BJ (cell line): ENCODE results near the gene DEPDC5. TPM values are rescaled to one million over a fixed set of nuclear protein-coding genes. Genes with fewer than 3 reads are reported as not detected.

Experiments
- CTCF ChIA-PET: fragments of 350-600 bp; formaldehyde crosslinking; extraction: SDS; loops from one replicate; lab custom pipeline; 2021; ENCODE audit warnings: antibody characterized with exemption, inconsistent platforms; lab: Yijun Ruan, JAX
- POLR2A ChIA-PET: fragments of 300-600 bp; sonication (Branson Sonifier 250); formaldehyde crosslinking; extraction: SDS; loops from one replicate; lab custom pipeline; 2021; ENCODE audit warnings: antibody characterized with exemption; lab: Charles Lee
- DNase-seq: peaks from one replicate; pipeline ENCODE4 v3.0.0-alpha.2; 2011; ENCODE audit warnings: low read depth
- H3K27me3 ChIP-seq: 2 replicates; pipeline ENCODE4 v1.6.0; 2011; ENCODE audit warnings: low read length; ENCODE audit not compliant: control insufficient read depth, insufficient read depth
- H3K36me3 ChIP-seq: 2 replicates; pipeline ENCODE4 v1.5.1; 2011; ENCODE audit warnings: low read length; ENCODE audit not compliant: control insufficient read depth, insufficient read depth
- H3K4me3 ChIP-seq: 2 replicates; pipeline ENCODE4 v1.5.1; 2011; ENCODE audit warnings: low read depth, mild to moderate bottlenecking, control low read depth, low read length
- CTCF ChIP-seq: IDR thresholded peaks from 2 replicates; pipeline ENCODE4 v1.5.1; 2011; ENCODE audit warnings: low read depth, mild to moderate bottlenecking, control low read depth, inconsistent platforms, low read length, moderate library complexity; ENCODE audit not compliant: insufficient read depth
- polyA plus RNA-seq: library from polyadenylated mRNA; depleted of rRNA; stranded (reverse); fragments of >200 nt; gene quantifications from 2 replicates; pipeline ENCODE4 v1.2.3, GENCODE V29; 2011; rRNA removed
- small RNA-seq: library from RNA; depleted of rRNA; stranded (forward); fragments of <200 nt; gene quantifications from one replicate; pipeline ENCODE3, GENCODE V24; 2012; ENCODE audit warnings: low replicate concordance, low read depth; ENCODE audit not compliant: insufficient read length

DEPDC5 gene
- polyA plus RNA-seq, 1 experiment: 6.8 TPM

GRCh38 chr22:31952094-31952401, 198.2 kb downstream of the DEPDC5 start:
- no peaks in the 10 kb centered on the region for H3K27me3 ChIP-seq
- ChIA-PET CTCF (interaction anchor here (1.3 kb wide), 1 partner anchor 132 kb away, joined by 3 read pairs; no protein-coding TSS in a partner anchor), POLR2A (no interaction called here)
- no peak overlapping the region for H3K4me3 ChIP-seq
- DNase-seq: no peak
- H3K36me3 ChIP-seq: peaks cover 9% of the 10 kb centered on the region
- peak; percentile 20; the same call in 1 of the 2 replicates for TF ChIP-seq CTCF

- H3K27me3 ChIP-seq: no peaks in the 10 kb centered on the region
- DNase-seq: peak; percentile 76
- TF ChIP-seq CTCF: no peak
- peaks cover 9% of the 10 kb centered on the region for H3K36me3 ChIP-seq
- ChIA-PET CTCF (interaction anchor here (0.6 to 1.3 kb wide), 4 partner anchors 18 to 1780 kb away, joined by 3 to 7 read pairs (median 3); no protein-coding TSS in a partner anchor), POLR2A (no interaction called here)
- no peak overlapping the region for H3K4me3 ChIP-seq
Measured at GRCh38 chr22:31952472-31952871, 198.7 kb downstream of the DEPDC5 start.

- CTCF ChIA-PET: interaction anchor here (1.3 kb wide), 2 partner anchors 17 to 133 kb away, joined by 3 to 7 read pairs; no protein-coding TSS in a partner anchor
- no peak for TF ChIP-seq CTCF
- POLR2A ChIA-PET: no interaction called here
- H3K36me3 ChIP-seq: peaks cover 9% of the 10 kb centered on the region
- no peaks in the 10 kb centered on the region for H3K27me3 ChIP-seq
- H3K4me3 ChIP-seq: no peak overlapping the region
- no peak for DNase-seq
Measured at GRCh38 chr22:31953261-31953660, 199.4 kb downstream of the DEPDC5 start.

GRCh38 chr22:31954535-31955523, 201.0 kb downstream of the DEPDC5 start:
- H3K27me3 ChIP-seq: no peaks in the 10 kb centered on the region
- no peak overlapping the region for H3K4me3 ChIP-seq
- ChIA-PET CTCF (interaction anchor here (4.9 kb wide), 1 partner anchor 16 kb away, joined by 16 read pairs; no protein-coding TSS in a partner anchor), POLR2A (no interaction called here)
- DNase-seq: no peak
- H3K36me3 ChIP-seq: peaks cover 11% of the 10 kb centered on the region
- TF ChIP-seq CTCF: no peak

- ChIA-PET POLR2A (no interaction called here), CTCF (interaction anchor here (1.8 to 4.9 kb wide), 2 partner anchors 8 to 14 kb away, joined by 5 to 16 read pairs; no protein-coding TSS in a partner anchor)
- Histone ChIP-seq H3K27me3 (no peaks in the 10 kb centered on the region), H3K4me3 (no peak overlapping the region), H3K36me3 (peaks cover 9% of the 10 kb centered on the region)
- no peak for TF ChIP-seq CTCF
- no peak for DNase-seq
Measured at GRCh38 chr22:31956360-31956759, 202.5 kb downstream of the DEPDC5 start.

Small RNA genes lying within 50 kb of the gene (small RNA-seq; reads per million reads assigned to genes)
- gene RN7SL20P: not detected

Other genes starting within 250 kb of the DEPDC5 start
- gene PISD, start 91.8 kb upstream of the DEPDC5 start, polyA plus RNA-seq: 18.7 and 26.9 TPM in 2 replicates
- gene PRR14L, start 3.9 kb upstream of the DEPDC5 start, polyA plus RNA-seq: 8.0 and 9.6 TPM in 2 replicates
- gene YWHAH, start 190.5 kb downstream of the DEPDC5 start, polyA plus RNA-seq: 140 and 146 TPM in 2 replicates